C4-2B (cell line): ENCODE results near the gene GSK3B.

Experiments
- CTCF ChIP-seq: fragments of 450-650 bp; conservative IDR thresholded peaks from 2 replicates; pipeline ENCODE4 v1.5.1; 2017; ENCODE audit warnings: mild to moderate bottlenecking
- ZFX ChIP-seq: fragments of 450-650 bp; IDR thresholded peaks from 2 replicates; pipeline ENCODE4 v1.6.1; 2017

GRCh38 chr3:120047686-120048085, 46.6 kb downstream of the GSK3B start:
- TF ChIP-seq CTCF (no peak), ZFX (no peak)
